Spleen (tissue), 7 donors: ENCODE results near the gene FAM200B.

ENCODE experiments used
- POLR2A ChIP-seq, 3 donors: fragments of 450-650 bp; IDR thresholded peaks; one replicate each; pipeline ENCODE4 v1.5.1; 2017; ENCODE audit warnings: antibody characterized with exemption in 3 of 3, mild to moderate bottlenecking in 1 of 3
- POLR2AphosphoS5 ChIP-seq, 3 donors: sonication (generic); formaldehyde crosslinking; IDR thresholded peaks; one replicate each; pipeline ENCODE4 v1.5.1; 2017; ENCODE audit warnings: antibody characterized with exemption in 3 of 3
- TF ChIP-seq, protein P1 (sequence below), 11 experiments: fragments of 200-600 bp in 7 of 11; fragments of 450-650 bp in 4 of 11; sonication (generic) in 4 of 11; IDR thresholded peaks in 8 of 11; conservative IDR thresholded peaks in 3 of 11; 1 replicate in 7 of 11; 2 replicates in 4 of 11; pipeline versions ENCODE4 v1.4.0 to v1.8.0; 2016 to 2021; ENCODE audit warnings: antibody characterized with exemption in 11 of 11, inconsistent platforms in 4 of 11, mild to moderate bottlenecking in 1 of 11
- donor health status: DM: no; HTN: no; CAD: no; lungs with moderate emphysema.
- donor health status: DM: no; HTN: no; CAD: no.
- donor health status: DM: no; HTN: no; CAD: no.

DNA sequence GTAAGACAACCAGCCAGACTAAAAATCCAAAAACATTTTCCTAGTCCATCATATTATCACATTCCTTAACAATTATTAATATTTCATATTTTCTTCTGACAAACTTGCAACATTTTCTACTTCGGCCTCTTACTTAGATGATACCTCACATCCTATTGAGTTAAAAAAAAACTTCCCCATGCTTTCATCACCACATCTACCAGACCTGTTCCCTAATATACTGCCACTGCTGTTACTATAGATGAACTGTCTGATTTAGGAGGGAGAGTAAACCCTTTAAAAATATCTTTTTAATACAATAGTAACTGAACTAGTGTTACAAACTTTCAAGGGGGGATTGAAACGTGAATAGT, 1.5 kb downstream of the FAM200B start:
- TF ChIP-seq POLR2A (IDR thresholded peaks at IDR 0.05) (no peak), POLR2AphosphoS5 (IDR thresholded peaks at IDR 0.05) (no peak)
- TF ChIP-seq, protein P1, sequence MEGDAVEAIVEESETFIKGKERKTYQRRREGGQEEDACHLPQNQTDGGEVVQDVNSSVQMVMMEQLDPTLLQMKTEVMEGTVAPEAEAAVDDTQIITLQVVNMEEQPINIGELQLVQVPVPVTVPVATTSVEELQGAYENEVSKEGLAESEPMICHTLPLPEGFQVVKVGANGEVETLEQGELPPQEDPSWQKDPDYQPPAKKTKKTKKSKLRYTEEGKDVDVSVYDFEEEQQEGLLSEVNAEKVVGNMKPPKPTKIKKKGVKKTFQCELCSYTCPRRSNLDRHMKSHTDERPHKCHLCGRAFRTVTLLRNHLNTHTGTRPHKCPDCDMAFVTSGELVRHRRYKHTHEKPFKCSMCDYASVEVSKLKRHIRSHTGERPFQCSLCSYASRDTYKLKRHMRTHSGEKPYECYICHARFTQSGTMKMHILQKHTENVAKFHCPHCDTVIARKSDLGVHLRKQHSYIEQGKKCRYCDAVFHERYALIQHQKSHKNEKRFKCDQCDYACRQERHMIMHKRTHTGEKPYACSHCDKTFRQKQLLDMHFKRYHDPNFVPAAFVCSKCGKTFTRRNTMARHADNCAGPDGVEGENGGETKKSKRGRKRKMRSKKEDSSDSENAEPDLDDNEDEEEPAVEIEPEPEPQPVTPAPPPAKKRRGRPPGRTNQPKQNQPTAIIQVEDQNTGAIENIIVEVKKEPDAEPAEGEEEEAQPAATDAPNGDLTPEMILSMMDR (IDR thresholded peaks at IDR 0.05 in 8 of 11, conservative IDR thresholded peaks at IDR 0.05 in 3 of 11), result no peak
